Parietal lobe (tissue), 1 donor: ENCODE data around the gene FOLH1. TPM values are rescaled to one million over a fixed set of nuclear protein-coding genes. Genes with fewer than 3 reads are reported as not detected.

Source experiments
- total RNA-seq: library from RNA; depleted of rRNA; stranded (reverse); fragments of >200 nt; gene quantifications from one replicate; pipeline ENCODE4 v1.2.3, GENCODE V29; 2014

FOLH1 gene
- 7.8 TPM for total RNA-seq

DNA sequence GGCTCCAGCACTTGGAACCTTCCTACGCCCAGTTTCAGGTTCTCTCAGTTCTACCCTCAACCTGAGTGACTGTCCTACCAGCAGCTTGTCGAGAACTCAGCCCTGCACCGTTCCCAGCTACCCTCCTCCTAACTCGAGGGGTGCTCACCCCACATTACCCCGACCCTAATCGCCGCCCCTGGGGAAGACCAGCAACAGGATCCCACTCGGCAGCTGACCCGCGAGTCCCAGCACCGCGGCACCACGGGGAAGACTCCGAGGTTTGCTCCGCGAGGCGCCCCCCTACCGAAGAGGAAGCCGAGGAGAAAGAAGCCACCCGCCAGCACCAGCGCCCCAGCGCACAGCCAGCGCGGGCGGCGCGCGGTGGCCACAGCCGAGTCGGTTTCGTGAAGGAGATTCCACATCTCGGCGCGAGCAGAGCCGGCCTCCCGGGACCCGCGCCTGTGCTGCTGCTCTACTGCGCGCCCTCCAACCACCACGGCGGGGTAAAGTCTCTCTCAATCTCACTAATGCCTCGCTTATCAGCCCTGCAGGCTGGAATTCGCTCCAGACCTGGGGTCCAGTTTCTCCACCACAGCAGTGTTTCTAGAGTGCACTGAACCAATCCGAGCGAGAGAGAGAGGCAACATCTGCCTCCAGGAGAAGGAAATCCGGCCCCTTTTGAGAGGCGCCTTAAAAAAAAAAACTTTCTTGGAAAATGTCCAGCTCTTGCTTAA lies at the start of gene FOLH1:
TSS of gene FOLH1 (minus strand) at position 597 of the 716 bp plus-strand sequence. CDS start at position 404, 193 bp downstream.

Other genes starting within 250 kb of the FOLH1 start
- not detected for gene TRIM51G, start 224.7 kb downstream of the FOLH1 start, total RNA-seq
- not detected for gene TRIM49B, start 179.8 kb downstream of the FOLH1 start, total RNA-seq
- gene TRIM64C, start 149.5 kb downstream of the FOLH1 start, total RNA-seq = not detected